Heart right ventricle (tissue), 16 donors: ENCODE data around the gene SOX18. TPM values are rescaled to one million over a fixed set of nuclear protein-coding genes. Genes with fewer than 3 reads are reported as not detected.

Source experiments
- ATAC-seq, 8 donors: fragments of 200-7000 bp; cut with Tn5 transposase; one replicate each; pipeline ENCODE4 v1.9.1; 2020; ENCODE audit warnings: mild to moderate bottlenecking in 8 of 8, moderate library complexity in 8 of 8, moderate number of reproducible peaks in 1 of 8
- DNase-seq, 2 donors: peaks; one replicate each; pipeline ENCODE4 v3.0.0-alpha.2; 2020
- H3K27ac ChIP-seq, 10 donors: fragments of 200-600 bp; sonication (generic) in 2 of 10; one replicate each; pipeline versions ENCODE4 v1.5.0 to v1.8.0; 2020 to 2022; ENCODE audit warnings: mild to moderate bottlenecking in 3 of 10
- H3K27me3 ChIP-seq, 7 donors: fragments of 200-600 bp; one replicate each; pipeline ENCODE4 v1.8.0; 2021 to 2022; ENCODE audit warnings: mild to moderate bottlenecking in 2 of 7
- H3K36me3 ChIP-seq, 9 donors: fragments of 200-600 bp; sonication (generic) in 1 of 9; one replicate each; pipeline versions ENCODE4 v1.5.0 to v1.8.0; 2020 to 2022; ENCODE audit warnings: mild to moderate bottlenecking in 2 of 9
- H3K4me1 ChIP-seq, 9 donors: fragments of 200-600 bp; sonication (generic) in 1 of 9; one replicate each; pipeline versions ENCODE4 v1.5.0 to v1.8.0; 2020 to 2022; ENCODE audit warnings: mild to moderate bottlenecking in 4 of 9
- H3K4me3 ChIP-seq, 10 donors: fragments of 200-600 bp; sonication (generic) in 2 of 10; one replicate each; pipeline versions ENCODE4 v1.5.0 to v1.8.0; 2020 to 2022; ENCODE audit warnings: mild to moderate bottlenecking in 7 of 10, moderate library complexity in 2 of 10
- H3K9me3 ChIP-seq, 11 donors: fragments of 200-600 bp in 10 of 11; sonication (generic) in 2 of 11; one replicate each; pipeline versions ENCODE4 v1.5.0 to v1.8.0; 2013 to 2022; ENCODE audit warnings: mild to moderate bottlenecking in 2 of 11, control low read depth in 1 of 11, moderate library complexity in 1 of 11
- WGBS, 2 donors: extraction: QIAGEN DNeasy Blood & Tissue Kit; methylation state at CpG; one replicate each; pipeline ENCODE4 v1.1.7; 2013; ENCODE audit warnings: inconsistent platforms in 1 of 2; 5-methylcytosine and 5-hydroxymethylcytosine counted together
- intact Hi-C, 10 donors: fragments of 100-400 bp; cut with DNase I; formaldehyde crosslinking; loops; one replicate each; pipeline versions ENCODE4 v1.11.1 to v1.14.2; 2022
- polyA plus RNA-seq, 2 donors: library from polyadenylated mRNA; stranded (reverse); fragments of 200-250 nt; gene quantifications; one replicate each; pipeline ENCODE4 v1.2.3, GENCODE V29; 2013
- total RNA-seq, 10 donors: library from RNA; stranded (reverse); fragmentation: NEBNext Ultra II Directional in 3 of 10; extraction: Animal tissue kit (Norgen Biotek cat#: 25700) in 3 of 10; gene quantifications; one replicate each; pipeline versions ENCODE4 v1.2.1 to v1.2.4, GENCODE V29; 2021 to 2023
- TF ChIP-seq, protein P1 (sequence below), 9 donors: fragments of 200-600 bp; sonication (generic) in 2 of 9; IDR thresholded peaks; one replicate each; pipeline versions ENCODE4 v1.5.0 to v1.8.0; 2021 to 2022; ENCODE audit warnings: antibody characterized with exemption in 9 of 9, mild to moderate bottlenecking in 5 of 9, moderate library complexity in 1 of 9
- donor health status: Arrhythmogenic right ventricular cardiomyopathy.
- donor health status: ischemic (EF 13 %, LVEDD 7.1; RV severe dilation, severe dysfunction).
- donor health status: healthy with polysubstance abuse.
- donor health status: DM: no; HTN: yes; CAD: no.
- donor health status: DM: no; HTN: no; CAD: no.
- donor health status: ischemic (EF 25% LVEDD 6.9; RV normal size, moderate dysfunction).
- donor health status: ischemic (EF 25% LVEDD 5.7; RV mildly dilated, moderate dysfunction).
- donor health status: healthy.
- donor health status: DM: yes; HTN: yes; CAD: no.
- donor health status: Ischemic cardiomyopathy.
- donor health status: ischemic (EF 35%, LVEDD 5.7; RV mildly dilated, moderate dysfunction).
- donor health status: nonischemic (EF 11% LVEDD 7.7; RV severe dilation, severe dysfunction).
- donor health status: DM: yes; HTN: yes; CAD: no.
- donor health status: PGD.
- donor health status: ischemic (EF 29% LVEDD 5.4; RV normal size, mild dysfunction).
- donor health status: nonischemic (EF 23%, LVEDD 6.1; RV moderate dilation, normal function).

Gene SOX18
- total and polyA plus RNA-seq, 12 donors: 23.5 to 129 (median 51.9) TPM

DNA sequence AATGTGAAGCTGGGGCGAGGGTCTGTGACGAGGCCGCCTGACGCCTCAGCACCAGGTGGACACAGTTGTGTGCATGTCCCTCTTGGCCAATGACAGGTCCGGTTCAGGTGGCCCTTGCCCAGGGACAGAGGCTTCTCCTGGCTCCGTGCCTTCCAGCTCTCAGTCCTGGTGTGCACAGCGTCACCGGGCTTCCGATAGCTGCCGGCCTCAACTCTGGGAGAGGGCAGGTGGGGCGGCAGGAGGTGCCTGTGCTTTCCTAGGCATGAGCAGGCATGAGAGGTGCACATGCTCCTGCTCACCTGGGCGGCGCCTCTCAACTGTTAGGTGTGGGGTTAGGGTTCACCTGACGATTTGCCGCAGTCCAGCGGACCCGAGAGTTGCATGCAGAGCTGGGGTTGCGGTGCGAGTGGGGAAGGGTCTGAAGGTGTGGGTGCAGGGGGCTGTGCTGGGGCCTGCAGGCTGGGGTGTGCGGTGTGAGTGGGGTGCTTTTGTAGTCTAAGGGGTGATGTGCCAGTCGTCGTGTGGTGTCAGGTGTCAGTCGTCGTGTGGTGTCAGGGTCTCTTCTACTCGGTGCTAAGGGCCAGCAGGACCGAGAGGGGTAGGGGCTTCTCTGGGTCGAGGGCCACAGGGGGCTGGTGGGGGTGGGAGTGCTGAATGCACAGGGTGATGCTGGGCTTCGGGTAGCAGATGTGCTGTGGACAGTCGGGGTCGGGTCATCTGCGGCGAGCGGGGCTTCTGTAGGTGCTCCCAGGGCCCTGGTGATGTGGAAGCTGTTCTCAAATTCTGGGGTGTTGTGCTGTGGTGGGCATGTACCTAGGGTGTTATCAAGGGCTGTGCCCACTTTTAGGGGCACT, 3.8 kb upstream of the SOX18 start:
- no peak for DNase-seq
- H3K9me3 ChIP-seq: no peaks in the 10 kb centered on the region
- peak overlapping the region in 7 of 10 donors; percentile 8 to 75 (median 23) for H3K4me3 ChIP-seq
- peaks cover 6 to 80% (median 51%) of the 10 kb centered on the region in 9 donors for H3K4me1 ChIP-seq
- intact Hi-C loops: loop anchor here in 2 of 10 donors (5.0 to 10.0 kb wide), 2 partner anchors 366 to 418 kb away; no protein-coding TSS in a partner anchor
- peaks cover 0 to 6% (median 0%) of the 10 kb centered on the region in 9 donors for H3K36me3 ChIP-seq
- TF ChIP-seq, protein P1, sequence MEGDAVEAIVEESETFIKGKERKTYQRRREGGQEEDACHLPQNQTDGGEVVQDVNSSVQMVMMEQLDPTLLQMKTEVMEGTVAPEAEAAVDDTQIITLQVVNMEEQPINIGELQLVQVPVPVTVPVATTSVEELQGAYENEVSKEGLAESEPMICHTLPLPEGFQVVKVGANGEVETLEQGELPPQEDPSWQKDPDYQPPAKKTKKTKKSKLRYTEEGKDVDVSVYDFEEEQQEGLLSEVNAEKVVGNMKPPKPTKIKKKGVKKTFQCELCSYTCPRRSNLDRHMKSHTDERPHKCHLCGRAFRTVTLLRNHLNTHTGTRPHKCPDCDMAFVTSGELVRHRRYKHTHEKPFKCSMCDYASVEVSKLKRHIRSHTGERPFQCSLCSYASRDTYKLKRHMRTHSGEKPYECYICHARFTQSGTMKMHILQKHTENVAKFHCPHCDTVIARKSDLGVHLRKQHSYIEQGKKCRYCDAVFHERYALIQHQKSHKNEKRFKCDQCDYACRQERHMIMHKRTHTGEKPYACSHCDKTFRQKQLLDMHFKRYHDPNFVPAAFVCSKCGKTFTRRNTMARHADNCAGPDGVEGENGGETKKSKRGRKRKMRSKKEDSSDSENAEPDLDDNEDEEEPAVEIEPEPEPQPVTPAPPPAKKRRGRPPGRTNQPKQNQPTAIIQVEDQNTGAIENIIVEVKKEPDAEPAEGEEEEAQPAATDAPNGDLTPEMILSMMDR (IDR thresholded peaks at IDR 0.05): no peak
- peak overlapping the region; percentile 77 to 98 (median 92) for H3K27ac ChIP-seq
- ATAC-seq: no peak
- WGBS, 2 donors: 74 to 75% methylated on average over 33 of the region's 33 CpGs
- peaks cover 6 to 80% (median 40%) of the 10 kb centered on the region in 7 donors for H3K27me3 ChIP-seq

DNA sequence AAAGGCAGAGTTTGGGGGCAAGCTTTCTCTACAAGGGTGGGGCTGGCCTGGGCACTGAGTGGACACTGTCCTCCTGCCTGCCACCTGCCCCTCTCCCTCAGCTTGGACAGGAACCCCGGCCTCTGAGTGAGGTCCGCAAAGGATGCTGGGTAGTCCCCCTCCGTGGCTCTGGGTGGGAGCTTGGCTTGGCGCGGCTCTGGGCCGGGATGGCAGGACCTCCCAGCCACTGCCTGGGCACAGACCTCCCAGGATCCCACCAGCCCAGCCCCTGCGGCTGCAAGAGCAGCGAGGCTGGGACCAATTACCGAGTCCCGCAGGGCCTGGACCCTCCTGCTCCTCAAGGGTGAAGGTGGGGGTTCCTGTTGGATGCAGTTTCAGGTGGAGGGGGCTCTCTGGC, 2.9 kb upstream of the SOX18 start:
- H3K36me3 ChIP-seq: peaks cover 0 to 15% (median 5%) of the 10 kb centered on the region in 9 donors
- WGBS, 2 donors: 70 to 80% methylated on average over 10 of the region's 10 CpGs
- peak overlapping the region; percentile 77 to 98 (median 92) for H3K27ac ChIP-seq
- peaks cover 6 to 86% (median 48%) of the 10 kb centered on the region in 7 donors for H3K27me3 ChIP-seq
- peak overlapping the region in 5 of 10 donors; percentile 3 to 75 (median 22) for H3K4me3 ChIP-seq
- intact Hi-C loops: loop anchor here in 2 of 10 donors (5.0 to 10.0 kb wide), 2 partner anchors 365 to 418 kb away; no protein-coding TSS in a partner anchor
- no peak for ATAC-seq
- DNase-seq: no peak
- no peaks in the 10 kb centered on the region for H3K9me3 ChIP-seq
- TF ChIP-seq, protein P1 (IDR thresholded peaks at IDR 0.05): no peak
- H3K4me1 ChIP-seq: peaks cover 6 to 72% (median 42%) of the 10 kb centered on the region in 9 donors

GRCh38 chr20:64051561-64052325, 2.3 kb upstream of the SOX18 start:
- 62 to 67% methylated on average over 15 of the region's 15 CpGs for WGBS, 2 donors

More at GRCh38 chr20:64051561-64052325, 2.3 kb upstream of the SOX18 start:
- intact Hi-C loops: loop anchor here in 2 of 10 donors (5.0 to 10.0 kb wide), 2 partner anchors 364 to 417 kb away; no protein-coding TSS in a partner anchor
- Histone ChIP-seq H3K4me1 (peaks cover 6 to 66% (median 40%) of the 10 kb centered on the region in 9 donors), H3K4me3 (peak overlapping the region in 7 of 10 donors; percentile 52 to 78 (median 66)), H3K9me3 (no peaks in the 10 kb centered on the region), H3K27me3 (peaks cover 6 to 86% (median 52%) of the 10 kb centered on the region in 7 donors), H3K36me3 (peaks cover 0 to 21% (median 5%) of the 10 kb centered on the region in 9 donors), H3K27ac (peak overlapping the region; percentile 77 to 98 (median 92))
- ATAC-seq: peak; percentile 31 to 73 (median 66)
- TF ChIP-seq, protein P1 (IDR thresholded peaks at IDR 0.05): no peak
- peak; percentile 81 to 88 for DNase-seq
